GM18499 (cell line): ENCODE measurements around the gene CPEB4.
A peak's percentile ranks its signal among the peaks of the same experiment; 100 is the strongest.

ENCODE experiments used
- ATAC-seq: cut with Tn5 transposase; IDR thresholded peaks from one replicate; pipeline ENCODE4 v1.9.1; 2021; ENCODE audit warnings: moderate number of reproducible peaks; ENCODE audit not compliant: insufficient read depth, unreplicated experiment

Gene CPEB4

DNA sequence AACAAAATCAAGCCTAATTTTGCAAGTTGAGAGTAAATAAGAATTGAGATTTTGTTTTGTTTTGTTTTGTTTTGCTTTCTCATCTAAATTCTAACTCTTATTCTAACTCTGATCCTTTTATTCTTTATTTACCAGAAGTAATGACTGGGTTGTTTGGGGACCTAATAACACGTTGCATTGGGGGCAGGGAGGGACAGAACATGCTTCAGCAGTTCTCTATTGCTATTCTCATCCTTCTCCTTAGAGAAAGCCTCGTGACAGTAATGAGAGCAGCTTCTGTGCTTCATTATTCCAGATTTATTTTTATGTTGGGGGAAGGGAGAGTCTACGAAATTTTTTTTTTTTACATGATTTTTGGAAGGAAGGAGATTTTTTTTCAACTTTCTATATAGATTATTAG is 21.1 kb downstream of the CPEB4 start:
- no peak for ATAC-seq

DNA sequence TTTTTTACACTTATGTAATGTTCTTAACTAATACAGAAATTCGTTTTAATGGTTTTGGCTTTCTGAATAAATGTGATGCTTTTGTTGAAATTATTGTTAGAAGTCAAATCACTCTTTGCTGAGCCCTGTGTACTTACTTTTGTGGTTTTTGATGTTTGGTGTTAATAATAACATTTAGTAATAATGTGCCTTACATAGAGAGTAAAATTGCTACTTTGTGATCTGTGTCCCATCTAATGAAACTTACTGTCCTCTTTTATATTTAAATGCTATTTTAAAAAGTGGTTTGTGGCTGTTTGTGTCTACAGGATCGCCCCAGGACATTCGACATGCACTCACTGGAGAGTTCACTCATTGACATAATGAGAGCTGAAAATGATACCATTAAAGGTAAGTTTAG is 22.1 kb downstream of the CPEB4 start:
- ATAC-seq, result no peak

DNA sequence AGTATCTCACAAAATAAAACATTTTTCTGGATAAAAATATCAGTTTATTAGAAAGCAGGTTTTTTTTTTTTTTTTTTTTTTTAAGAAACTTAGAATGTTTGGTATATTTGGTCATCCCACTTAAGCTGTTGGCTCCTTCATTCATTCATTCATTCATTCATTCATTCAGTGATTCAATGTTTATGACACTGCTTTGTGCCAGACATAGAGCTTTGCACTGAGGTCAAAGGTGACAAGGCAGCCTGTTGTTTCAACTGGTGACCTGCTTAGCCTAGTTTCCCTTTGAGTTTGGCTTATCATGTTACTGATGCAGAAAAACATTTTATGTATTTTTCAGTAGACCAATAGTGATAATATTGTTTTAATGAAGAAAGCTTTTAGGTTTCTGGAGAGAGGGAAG is 23.5 kb downstream of the CPEB4 start:
- ATAC-seq, result no peak

DNA sequence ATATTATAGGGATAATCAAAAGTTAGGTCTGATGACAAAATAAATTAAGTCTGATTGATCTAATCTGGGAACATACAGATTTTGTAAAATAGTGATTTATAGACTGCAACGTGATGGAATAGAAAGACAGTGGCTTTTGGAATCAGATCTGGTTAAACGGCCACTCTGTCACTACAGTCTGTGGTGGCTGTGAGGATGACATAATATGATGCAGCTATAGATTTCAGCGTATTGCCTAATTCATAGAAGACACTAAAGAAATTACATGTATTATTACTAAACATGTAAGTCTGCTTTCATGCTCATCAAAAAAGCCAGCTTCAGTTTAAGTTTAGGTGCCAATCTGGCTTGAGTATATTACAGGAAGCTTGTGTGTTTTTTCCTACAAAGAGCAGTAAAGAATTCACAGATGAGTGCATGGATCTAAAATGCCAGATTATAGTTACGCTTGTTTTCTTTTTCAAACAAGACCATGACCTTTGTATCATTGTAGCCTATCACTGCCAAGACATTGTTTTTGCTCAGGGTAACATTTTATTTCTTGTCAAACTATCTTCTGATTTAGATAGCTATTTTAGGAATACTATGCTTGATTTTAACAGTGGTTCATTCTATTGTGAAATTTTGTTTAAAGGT is 25.7 kb downstream of the CPEB4 start:
- no peak for ATAC-seq

DNA sequence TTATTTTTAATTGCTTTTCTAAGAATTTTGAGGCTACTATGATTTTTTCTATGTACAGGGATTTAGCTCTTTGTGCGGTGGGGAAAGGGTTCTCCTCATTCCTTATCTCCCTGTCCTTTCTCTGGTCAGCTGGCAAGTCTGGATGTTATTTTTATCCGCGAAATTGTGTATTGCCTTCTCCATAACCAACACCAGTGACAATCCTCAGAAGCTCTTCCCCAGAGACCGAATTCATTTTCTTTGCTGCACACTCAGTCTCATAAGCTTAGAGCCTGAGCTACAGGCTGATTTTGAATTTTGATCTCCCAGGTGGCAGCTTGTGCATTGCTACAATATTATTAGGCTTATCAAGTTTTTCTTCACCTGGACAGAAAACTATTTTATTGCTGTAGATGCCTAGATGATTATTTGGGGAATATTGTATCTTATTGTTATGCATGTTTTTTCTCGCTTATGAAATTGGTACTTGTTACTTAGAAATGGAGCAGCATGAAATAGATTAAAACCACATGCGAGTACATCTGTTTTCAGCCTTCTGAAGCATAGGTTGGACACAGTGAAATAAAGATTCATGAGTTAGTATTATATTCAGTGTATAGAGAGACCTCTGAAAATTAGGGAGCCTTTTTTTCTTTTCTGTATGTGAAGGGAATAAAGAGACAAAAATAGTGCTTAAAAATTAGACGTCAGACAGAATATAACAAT is 27.3 kb downstream of the CPEB4 start:
- no peak for ATAC-seq

DNA sequence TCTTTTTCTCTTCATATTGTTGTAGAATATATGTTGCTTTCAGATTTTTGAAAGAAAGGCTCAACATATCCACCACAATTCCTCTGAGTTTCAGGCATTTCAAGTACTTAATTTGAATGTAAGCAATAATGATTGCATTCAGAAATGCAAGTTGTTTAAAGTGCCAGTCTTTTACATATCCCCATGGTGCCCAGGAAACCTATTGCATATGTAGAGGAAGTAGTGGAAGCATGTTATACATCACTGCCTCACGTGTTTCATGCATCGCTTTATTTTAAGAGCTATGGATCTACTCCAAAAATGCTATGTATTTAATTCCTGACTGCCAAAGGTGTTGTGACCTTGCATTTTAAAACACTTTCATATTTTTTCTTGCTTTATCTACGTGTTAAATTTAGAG is 28.1 kb downstream of the CPEB4 start:
- no peak for ATAC-seq

DNA sequence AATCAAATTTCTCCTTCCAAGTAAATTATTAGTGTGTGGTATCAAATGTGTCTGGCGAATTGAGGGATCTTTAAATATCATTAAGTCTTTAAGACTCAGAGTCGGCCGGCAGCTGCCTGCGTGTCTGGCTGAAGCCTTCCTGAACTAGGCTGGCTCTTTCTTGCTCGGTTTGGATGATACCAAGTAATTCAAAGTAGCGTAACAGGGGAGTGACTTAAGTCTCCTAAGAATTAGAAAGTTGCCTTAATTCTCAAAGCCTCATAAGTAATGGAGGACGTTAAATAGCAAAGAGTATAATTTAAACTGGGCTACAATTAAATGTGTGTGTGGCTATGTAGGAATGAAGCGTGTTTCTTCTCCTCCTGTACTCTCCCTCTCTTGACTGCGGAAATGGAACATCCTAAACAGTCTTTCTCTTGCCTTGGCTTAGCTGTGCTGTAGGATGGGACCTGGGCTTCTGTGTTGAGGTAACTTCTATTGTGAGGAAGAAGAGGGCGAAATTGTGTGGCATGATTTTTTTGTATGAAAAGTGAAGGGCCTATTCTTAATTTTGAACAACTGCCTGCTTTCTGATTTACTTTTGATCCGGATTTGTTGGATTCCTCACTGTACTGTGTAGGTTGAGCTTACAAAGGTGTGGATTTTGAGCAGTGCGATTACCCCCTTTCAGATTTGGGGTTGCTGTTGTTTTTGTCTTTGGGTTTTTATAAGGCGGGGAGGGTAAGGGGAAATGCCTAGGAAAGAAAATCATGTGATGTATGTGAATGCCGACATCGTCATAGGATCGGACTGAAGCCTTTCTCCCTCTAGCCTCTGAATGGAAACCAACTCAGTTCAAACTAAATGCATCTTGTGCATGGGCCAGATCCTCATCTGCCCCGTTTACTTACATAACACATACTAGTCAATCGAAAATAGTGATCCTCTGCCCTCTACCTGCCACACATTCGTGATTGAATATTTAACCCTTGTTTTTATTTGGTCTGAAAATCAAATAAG is 29.9 kb downstream of the CPEB4 start:
- ATAC-seq, result peak; percentile 68

DNA sequence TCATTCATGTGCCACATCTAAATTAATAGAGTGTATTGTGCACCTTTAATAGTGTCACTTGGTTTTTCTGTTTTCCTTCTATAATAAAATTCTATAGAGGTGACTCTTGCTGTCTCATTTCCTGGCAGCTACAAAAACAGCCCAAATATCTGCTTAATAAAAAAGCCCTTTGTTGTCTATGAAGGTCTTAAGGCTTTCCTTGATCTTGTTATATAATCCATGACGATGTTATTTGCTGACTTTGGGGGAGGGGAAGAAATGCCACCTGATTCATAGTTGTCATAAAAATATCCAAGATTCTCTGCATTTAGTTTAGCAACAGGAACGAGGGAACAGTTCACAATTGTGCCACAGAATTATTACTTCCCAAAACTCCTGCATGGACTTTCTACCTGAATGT is 31.3 kb downstream of the CPEB4 start:
- ATAC-seq, result no peak

DNA sequence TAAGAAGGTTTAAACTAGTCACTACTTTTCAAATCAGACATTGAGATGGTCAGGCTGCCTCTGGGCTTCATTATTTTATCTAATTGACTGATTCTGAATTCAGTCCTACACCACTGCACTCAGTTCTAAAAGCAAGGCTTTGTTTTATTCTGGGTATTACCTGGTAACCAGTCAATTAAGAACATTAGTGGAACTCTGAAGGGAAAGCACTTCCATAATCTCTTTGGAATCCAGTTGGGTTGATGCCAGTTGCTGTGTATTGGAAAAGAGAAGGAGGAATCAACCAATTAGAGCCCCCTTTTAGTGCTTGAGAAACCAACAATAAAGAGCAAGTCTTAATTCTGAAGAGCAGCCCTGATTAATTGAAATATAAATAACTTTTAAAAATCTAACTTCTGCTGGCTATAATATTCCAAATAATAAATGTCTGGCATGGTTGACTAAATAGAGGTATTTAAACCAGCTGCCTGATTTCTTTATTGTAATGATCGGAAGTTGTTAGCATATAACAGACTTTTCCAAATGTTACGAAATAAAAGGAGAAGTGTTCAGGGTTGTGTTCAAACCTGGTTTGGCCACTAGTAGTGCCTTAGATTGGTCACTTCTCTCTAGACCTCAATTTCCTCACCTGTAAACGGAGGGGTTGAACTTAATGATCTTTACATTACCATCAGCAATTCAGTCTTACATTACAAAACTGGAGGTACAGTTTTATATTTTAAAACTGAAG is 32.0 kb downstream of the CPEB4 start:
- no peak for ATAC-seq

DNA sequence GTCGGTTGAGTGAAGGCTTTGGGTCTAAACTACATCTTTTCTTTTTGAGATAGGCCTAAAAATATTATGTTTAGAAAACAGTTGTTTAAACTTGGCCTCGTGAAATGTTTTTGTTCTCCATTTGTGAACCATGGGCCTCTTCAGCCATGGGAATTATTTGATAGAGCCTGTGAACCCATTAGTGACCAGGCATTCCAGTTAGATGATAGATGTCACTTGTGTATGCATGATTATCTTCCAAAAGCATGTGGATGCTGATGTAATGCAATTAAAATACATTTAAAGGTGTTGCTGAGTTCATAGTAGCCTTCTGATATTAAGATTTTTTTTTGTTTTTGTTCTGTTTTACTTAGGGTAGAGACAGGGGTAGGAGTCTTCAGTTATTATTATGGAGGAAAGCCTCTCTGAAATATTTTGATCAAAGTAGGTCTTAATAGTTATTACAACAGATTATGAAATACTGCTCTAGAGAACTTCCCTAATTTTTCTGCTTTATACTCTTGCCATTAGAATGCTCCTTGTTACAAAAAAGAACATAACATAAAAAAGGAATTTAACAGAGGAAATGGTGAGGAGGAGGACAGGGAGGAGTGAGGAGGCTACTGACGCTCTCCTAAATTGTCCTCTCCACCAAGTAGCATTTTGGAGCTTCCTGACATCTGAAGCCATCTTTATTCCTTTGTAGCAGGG is 32.9 kb downstream of the CPEB4 start:
- ATAC-seq, result no peak

DNA sequence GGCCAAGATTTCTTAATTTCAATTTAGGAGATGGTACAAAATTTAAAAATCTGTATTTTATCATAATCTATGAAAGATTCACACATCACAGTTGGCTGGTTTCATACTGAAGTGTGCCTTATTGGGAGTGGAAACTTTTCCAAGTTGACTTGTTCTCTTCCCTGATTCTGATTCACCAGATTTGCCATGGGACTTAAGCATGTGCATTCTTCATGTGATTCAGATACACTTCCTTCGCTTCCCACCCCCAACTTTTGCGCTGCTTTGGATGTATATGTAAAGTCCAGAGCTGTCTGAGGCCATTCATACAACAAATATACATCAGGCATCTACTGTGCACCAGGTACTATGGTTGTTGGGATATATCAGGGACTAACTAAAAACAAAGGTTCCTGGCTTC is 34.4 kb downstream of the CPEB4 start:
- no peak for ATAC-seq

DNA sequence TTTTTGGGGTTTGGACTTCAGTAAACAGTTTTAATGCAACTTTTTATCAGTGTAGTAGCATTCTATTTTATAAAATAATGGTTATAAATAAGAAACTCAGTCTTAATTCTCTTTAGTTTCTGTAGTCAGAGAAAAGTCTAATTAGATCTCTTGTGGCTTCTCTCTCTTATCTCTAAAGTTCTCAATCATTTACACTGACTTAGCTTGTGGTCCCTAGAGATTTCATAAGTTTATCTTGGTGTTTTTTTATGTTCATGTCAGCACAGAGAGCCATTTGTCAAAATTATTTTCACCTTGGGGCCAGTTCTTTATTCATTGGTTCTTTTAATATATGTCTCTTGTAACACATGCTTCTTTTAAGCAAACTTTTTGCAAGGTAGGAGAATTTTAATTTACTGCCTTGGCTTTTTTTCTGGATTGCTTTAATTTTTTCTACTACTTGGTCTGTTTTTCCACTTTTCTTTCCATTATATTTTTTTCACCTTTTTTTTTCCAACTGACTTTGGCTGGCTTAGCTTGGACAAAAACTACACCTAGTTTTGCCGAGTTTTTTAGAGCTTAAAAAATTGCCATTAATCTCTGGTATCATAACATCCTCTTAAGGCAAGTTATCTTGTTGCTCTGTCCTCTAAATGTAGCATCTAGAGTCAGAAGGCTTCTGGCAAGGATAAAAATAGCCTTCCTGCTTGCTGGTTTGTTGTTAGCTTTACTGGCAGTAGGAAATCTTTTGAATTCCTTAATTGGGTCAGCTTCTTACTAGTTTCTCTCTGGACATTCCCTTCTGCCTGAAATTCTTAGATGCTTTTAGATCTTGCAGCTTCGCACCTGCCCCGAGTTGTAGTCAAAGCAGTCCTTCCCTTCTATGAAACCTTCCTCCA is 35.3 kb downstream of the CPEB4 start:
- ATAC-seq, result no peak

DNA sequence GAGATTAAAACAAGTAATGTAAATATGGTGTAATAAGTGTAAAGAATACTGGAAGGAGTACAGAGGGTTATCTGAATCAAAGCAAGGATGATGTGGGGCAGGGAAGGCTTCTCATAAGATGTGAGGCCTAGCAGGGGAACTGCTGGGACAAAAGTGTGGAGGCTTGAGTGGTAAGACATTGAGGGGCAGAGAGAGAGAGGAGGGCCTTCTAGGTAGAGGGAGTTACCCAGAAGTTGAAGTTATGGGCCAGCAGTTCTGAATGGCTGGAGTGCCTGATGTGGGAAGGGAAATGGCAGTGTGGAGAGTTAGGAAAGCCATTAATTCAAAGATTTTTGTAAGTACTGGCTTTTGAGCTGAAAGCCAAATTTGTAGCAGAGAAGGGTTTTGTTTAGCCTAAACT is 36.8 kb downstream of the CPEB4 start:
- ATAC-seq, result no peak

DNA sequence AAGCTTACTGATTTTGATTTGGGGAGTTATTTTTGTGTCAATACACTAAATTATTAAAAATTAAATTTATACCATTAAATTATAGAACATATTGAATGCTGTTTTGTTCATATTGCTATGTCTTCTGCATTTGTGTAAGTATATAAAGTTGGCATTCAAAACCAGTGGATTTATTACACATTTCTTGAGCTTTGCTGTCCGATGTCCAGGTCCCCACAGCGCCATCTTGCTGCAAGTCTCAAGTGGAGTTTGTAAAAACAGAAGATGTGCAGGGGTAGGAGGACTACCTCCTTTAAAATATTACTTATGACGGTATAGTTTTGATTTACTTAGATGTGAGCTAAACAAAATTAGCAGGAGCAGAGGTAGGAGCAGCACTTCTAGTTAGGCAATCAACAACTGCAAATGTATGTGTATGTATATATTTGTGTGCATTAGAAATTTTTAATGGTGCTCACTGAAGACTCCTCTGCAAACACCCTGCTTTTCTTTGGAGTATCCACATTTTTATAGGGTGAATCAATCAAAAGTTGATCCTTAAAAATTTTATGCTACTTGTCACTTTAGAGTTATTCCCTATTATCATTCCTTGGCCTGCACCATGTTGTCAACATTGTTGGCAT is 37.4 kb downstream of the CPEB4 start:
- no peak for ATAC-seq

DNA sequence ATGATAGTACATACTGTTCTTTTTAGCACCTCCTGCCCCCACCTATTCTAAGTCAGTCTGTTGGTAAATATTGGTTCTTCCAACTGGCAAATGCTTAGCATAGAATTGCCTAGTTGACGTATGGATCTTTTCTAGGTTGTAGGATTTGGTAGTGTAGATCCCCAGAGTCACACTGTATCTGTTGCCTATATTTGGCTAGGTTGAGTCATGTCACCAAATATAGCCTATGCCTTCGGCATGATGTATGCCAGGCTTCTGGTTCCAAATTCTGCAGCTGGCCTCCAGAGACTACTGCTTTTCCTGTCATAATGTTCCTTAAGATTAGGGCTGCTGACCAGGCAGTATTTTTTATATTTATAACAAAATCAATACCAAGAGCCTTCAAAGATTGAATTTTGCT is 38.2 kb downstream of the CPEB4 start:
- ATAC-seq, result no peak

DNA sequence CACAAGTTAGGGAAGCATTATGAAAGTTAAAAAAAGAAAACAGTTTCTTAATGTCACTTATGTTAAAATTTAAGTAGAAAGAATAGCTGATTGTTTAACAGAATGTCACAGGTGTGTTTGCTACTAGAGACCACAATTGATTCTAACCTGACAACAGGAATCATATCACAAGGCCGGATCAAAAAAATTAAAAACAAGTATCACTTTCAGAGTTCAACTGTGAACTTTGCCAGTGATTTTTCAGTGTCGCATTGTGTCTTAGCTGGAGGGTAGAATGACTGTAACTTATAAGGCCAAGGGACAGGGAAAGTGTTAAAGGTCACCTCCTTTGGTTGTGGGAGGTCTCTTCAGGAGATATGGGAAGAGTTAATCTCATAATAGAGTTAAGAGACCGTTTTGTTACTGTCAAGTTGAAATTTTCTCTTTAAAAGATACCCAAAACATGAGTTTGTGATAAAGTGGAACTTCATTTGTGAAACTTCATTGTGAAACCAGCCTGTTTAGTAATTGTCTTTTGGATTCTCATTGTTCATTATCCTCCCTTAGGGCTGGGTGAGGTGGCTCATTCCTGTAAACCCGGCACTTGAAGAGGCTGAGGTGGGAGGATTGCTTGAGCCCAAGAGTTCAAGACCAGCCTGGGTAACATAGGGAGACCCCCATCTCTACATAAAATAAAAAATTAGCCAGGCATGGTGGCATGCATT is 40.9 kb downstream of the CPEB4 start:
- ATAC-seq, result no peak

DNA sequence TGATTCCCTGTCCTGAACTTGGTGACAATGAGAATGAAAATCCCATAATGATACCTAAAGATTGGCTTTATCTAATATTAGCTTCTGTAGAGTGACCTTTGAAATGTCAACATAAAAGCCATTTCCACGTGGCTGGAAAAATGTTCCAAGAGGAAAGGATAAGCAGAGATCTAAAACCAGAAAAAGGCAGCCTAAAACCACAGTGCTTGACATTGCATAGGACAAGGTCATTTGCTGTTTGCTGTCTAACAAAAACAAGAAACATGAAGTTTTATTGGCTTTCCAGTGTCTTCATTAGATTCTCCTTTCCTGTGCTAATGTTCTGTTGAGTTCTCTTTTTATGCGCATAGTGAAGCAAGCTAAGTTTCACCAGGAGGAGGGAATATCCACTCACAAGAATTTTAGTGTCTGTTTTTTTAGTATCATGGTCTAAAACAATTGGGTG is 44.6 kb downstream of the CPEB4 start:
- ATAC-seq, result no peak

DNA sequence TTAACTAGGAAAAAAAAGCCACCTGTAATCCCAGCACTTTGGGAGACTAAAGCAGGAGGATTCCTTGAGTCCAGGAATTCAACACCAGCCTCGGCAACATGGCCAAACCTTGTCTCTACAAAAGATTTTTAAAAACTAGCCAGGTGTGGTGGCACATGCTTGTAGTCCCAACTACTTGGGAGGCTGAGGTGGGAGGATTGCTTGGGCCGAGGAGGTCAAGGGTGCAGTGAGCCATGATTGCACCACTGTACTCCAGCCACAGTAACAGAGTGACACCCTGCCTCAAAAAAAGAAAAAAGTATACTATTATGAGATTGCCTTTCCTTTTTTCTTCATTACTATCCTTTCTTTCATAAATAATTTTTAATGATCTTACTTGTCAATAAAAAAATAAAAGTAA is 45.8 kb downstream of the CPEB4 start:
- ATAC-seq, result no peak
